ENCODE results near the gene PCDHB15.
"Not testable (repeated sequence)": the region's sequence is repeated elsewhere in the genome, so short reads cannot be mapped to it uniquely, and the experiment has no call there.

DNA sequence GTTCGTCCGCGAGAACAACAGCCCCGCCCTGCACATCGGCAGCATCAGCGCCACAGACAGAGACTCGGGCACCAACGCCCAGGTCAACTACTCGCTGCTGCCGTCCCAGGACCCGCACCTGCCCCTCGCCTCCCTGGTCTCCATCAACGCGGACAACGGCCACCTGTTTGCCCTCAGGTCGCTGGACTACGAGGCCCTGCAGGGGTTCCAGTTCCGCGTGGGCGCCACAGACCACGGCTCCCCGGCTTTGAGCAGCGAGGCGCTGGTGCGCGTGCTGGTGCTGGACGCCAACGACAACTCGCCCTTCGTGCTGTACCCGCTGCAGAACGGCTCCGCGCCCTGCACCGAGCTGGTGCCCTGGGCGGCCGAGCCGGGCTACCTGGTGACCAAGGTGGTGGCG, 34.9 kb upstream of the PCDHB15 start:
- TF ChIP-seq EP300 (IDR thresholded peaks at IDR 0.05) = not testable (repeated sequence)
- TF ChIP-seq, protein P1, sequence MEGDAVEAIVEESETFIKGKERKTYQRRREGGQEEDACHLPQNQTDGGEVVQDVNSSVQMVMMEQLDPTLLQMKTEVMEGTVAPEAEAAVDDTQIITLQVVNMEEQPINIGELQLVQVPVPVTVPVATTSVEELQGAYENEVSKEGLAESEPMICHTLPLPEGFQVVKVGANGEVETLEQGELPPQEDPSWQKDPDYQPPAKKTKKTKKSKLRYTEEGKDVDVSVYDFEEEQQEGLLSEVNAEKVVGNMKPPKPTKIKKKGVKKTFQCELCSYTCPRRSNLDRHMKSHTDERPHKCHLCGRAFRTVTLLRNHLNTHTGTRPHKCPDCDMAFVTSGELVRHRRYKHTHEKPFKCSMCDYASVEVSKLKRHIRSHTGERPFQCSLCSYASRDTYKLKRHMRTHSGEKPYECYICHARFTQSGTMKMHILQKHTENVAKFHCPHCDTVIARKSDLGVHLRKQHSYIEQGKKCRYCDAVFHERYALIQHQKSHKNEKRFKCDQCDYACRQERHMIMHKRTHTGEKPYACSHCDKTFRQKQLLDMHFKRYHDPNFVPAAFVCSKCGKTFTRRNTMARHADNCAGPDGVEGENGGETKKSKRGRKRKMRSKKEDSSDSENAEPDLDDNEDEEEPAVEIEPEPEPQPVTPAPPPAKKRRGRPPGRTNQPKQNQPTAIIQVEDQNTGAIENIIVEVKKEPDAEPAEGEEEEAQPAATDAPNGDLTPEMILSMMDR (IDR thresholded peaks at IDR 0.05) = not testable (repeated sequence)
